Activated CD8-positive, alpha-beta T cell treated with anti-CD3 and anti-CD28 coated beads for 36 hours (primary cell): ENCODE data around the gene MAP6. TPM values are rescaled to one million over a fixed set of nuclear protein-coding genes. Genes with fewer than 3 reads are reported as not detected.

ENCODE experiments used
- ATAC-seq: fragments of 200-7000 bp; cut with Tn5 transposase; one replicate; pipeline ENCODE4 v1.10.0; 2021; ENCODE audit warnings: mild to moderate bottlenecking, moderate library complexity
- CTCF ChIA-PET: fragments of 350-600 bp; sonication (Branson Sonifier 250); formaldehyde crosslinking; loops from one replicate; lab custom pipeline; 2021; ENCODE audit warnings: antibody characterized with exemption; lab: Charles Lee
- POLR2A ChIA-PET: fragments of 350-600 bp; sonication (Branson Sonifier 250); formaldehyde crosslinking; loops from one replicate; lab custom pipeline; 2021; ENCODE audit warnings: antibody characterized with exemption; lab: Charles Lee
- DNase-seq: peaks from one replicate; pipeline ENCODE4 v3.0.0-alpha.2; 2020
- H3K27ac Mint-ChIP-seq: one replicate; pipeline ENCODE4 v1.8.0; 2021; ENCODE audit warnings: mild to moderate bottlenecking, mixed read lengths
- H3K27me3 Mint-ChIP-seq: one replicate; pipeline ENCODE4 v1.8.0; 2021; ENCODE audit warnings: mixed read lengths
- H3K36me3 Mint-ChIP-seq: one replicate; pipeline ENCODE4 v1.8.0; 2021; ENCODE audit warnings: low read depth, mixed read lengths
- H3K4me1 Mint-ChIP-seq: one replicate; pipeline ENCODE4 v1.8.0; 2021; ENCODE audit warnings: low read depth, mixed read lengths
- H3K4me3 Mint-ChIP-seq: one replicate; pipeline ENCODE4 v1.8.0; 2021; ENCODE audit warnings: mild to moderate bottlenecking, moderate library complexity, mixed read lengths
- H3K9me3 Mint-ChIP-seq: one replicate; pipeline ENCODE4 v1.8.0; 2021; ENCODE audit warnings: mixed read lengths
- CTCF ChIP-seq: fragments of 200-600 bp; IDR thresholded peaks from one replicate; pipeline ENCODE4 v1.8.0; 2022; ENCODE audit warnings: antibody characterized with exemption, mild to moderate bottlenecking
- intact Hi-C: fragments of 100-400 bp; cut with micrococcal nuclease; formaldehyde crosslinking; loops from one replicate; pipeline ENCODE4 v1.10.0; 2022
- total RNA-seq, 2 experiments: library from RNA; stranded (reverse); gene quantifications; one replicate each; pipeline ENCODE4 v1.2.3, GENCODE V29; 2021

MAP6 gene
- total RNA-seq, 2 experiments from 2014 or later: not detected

- intact Hi-C loops: no loop called here
- no peak overlapping the region for H3K27ac Mint-ChIP-seq
- peaks cover 11% of the 10 kb centered on the region for H3K36me3 Mint-ChIP-seq
Observed at GRCh38 chr11:75568616-75569219, 100.1 kb downstream of the MAP6 start.

GRCh38 chr11:75567971-75568370 is 100.9 kb downstream of the MAP6 start:
- Mint-ChIP-seq H3K4me3 (no peak overlapping the region), H3K27ac (no peak overlapping the region), H3K9me3 (no peaks in the 10 kb centered on the region), H3K36me3 (peaks cover 11% of the 10 kb centered on the region), H3K27me3 (no peaks in the 10 kb centered on the region), H3K4me1 (peaks cover 24% of the 10 kb centered on the region)
- intact Hi-C loops: no loop called here
- ATAC-seq (no peak), DNase-seq (no peak)
- TF ChIP-seq CTCF: no peak
- ChIA-PET POLR2A (interaction anchor here (0.8 to 1.9 kb wide), 2 partner anchors 9 to 14 kb away, joined by 3 to 4 read pairs; no protein-coding TSS in a partner anchor), CTCF (interaction anchor here (2.0 to 4.1 kb wide), 2 partner anchors 9 to 123 kb away, joined by 5 to 22 read pairs; no protein-coding TSS in a partner anchor)

More at GRCh38 chr11:75568616-75569219, 100.1 kb downstream of the MAP6 start:
- H3K4me1 Mint-ChIP-seq: peaks cover 19% of the 10 kb centered on the region
- ChIA-PET CTCF (interaction anchor here (2.0 to 4.1 kb wide), 2 partner anchors 9 to 124 kb away, joined by 5 to 22 read pairs; no protein-coding TSS in a partner anchor), POLR2A (interaction anchor here (1.9 to 7.4 kb wide), 2 partner anchors 8 to 14 kb away, joined by 4 to 34 read pairs; partner anchors contain the start of gene SERPINH1)
- ATAC-seq: no peak
- no peak for DNase-seq
- H3K27me3 Mint-ChIP-seq: no peaks in the 10 kb centered on the region
- no peak overlapping the region for H3K4me3 Mint-ChIP-seq
- no peaks in the 10 kb centered on the region for H3K9me3 Mint-ChIP-seq
- TF ChIP-seq CTCF: no peak

- CTCF ChIA-PET: interaction anchor here (1.1 to 4.1 kb wide), 5 partner anchors 11 to 122 kb away, joined by 3 to 22 read pairs (median 4); no protein-coding TSS in a partner anchor
- Mint-ChIP-seq H3K27me3 (no peaks in the 10 kb centered on the region), H3K4me3 (no peak overlapping the region), H3K27ac (no peak overlapping the region), H3K36me3 (peaks cover 11% of the 10 kb centered on the region), H3K9me3 (no peaks in the 10 kb centered on the region), H3K4me1 (peaks cover 24% of the 10 kb centered on the region)
- POLR2A ChIA-PET: interaction anchor here (1.4 kb wide), 1 partner anchor 17 kb away, joined by 4 read pairs; no protein-coding TSS in a partner anchor
- ATAC-seq (no peak), DNase-seq (no peak)
- no peak for TF ChIP-seq CTCF
- intact Hi-C loops: no loop called here
Observed at GRCh38 chr11:75566763-75567279, 102.0 kb downstream of the MAP6 start.

DNA sequence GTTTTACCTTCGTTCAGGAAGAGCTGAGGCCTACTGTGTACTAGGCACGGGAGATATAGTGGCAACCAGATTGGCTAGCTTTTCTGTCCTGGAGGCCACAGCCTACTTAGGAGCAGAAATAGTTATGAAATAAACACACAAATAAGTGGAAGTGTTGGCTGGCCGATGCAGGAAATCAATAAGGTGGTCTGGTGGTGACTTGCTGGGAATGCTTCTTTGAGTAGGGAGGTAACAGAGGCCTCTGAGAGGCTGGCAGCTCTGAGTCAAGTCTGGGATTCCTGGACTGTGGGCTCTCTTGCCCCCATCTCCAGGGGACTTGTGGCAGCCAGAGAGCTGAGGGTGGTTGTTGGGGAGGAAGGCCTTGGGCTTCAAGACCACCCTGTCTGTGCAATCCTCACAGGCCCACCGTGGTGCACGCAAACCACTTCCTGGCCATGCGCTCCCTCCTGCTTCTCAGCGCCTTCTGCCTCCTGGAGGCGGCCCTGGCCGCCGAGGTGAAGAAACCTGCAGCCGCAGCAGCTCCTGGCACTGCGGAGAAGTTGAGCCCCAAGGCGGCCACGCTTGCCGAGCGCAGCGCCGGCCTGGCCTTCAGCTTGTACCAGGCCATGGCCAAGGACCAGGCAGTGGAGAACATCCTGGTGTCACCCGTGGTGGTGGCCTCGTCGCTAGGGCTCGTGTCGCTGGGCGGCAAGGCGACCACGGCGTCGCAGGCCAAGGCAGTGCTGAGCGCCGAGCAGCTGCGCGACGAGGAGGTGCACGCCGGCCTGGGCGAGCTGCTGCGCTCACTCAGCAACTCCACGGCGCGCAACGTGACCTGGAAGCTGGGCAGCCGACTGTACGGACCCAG is 102.7 kb downstream of the MAP6 start:
- Mint-ChIP-seq H3K27me3 (no peaks in the 10 kb centered on the region), H3K4me1 (peaks cover 27% of the 10 kb centered on the region), H3K27ac (peak overlapping the region; percentile 62), H3K9me3 (no peaks in the 10 kb centered on the region), H3K36me3 (peaks cover 11% of the 10 kb centered on the region), H3K4me3 (no peak overlapping the region)
- TF ChIP-seq CTCF: no peak
- peak; percentile 42 for DNase-seq
- ChIA-PET CTCF (interaction anchor here (0.9 to 4.1 kb wide), 7 partner anchors 11 to 178 kb away, joined by 3 to 22 read pairs (median 3); no protein-coding TSS in a partner anchor), POLR2A (interaction anchor here (0.5 to 1.4 kb wide), 3 partner anchors 17 to 1352 kb away, joined by 4 read pairs; no protein-coding TSS in a partner anchor)
- intact Hi-C loops: no loop called here
- ATAC-seq: no peak
